ENCODE results near the gene MT1G. TPM values are rescaled to one million over a fixed set of nuclear protein-coding genes. Genes with fewer than 3 reads are reported as not detected.
A peak's percentile ranks its signal among the peaks of the same experiment; 100 is the strongest.
"Not testable (repeated sequence)": the region's sequence is repeated elsewhere in the genome, so short reads cannot be mapped to it uniquely, and the experiment has no call there.

MT1G gene
- total RNA-seq, 1 experiment from 2014 or later: 2.2 TPM

- ATAC-seq (peak; percentile 81; the same call in 1 of the 2 replicates), DNase-seq (ENCODE audit: low read depth, low spot score) (no peak)
- H3K9me3 ChIP-seq (ENCODE audit: control insufficient read depth, insufficient read depth, low read depth, low read length): no peaks in the 10 kb centered on the region
- H3K4me1 ChIP-seq (ENCODE audit: control insufficient read depth, insufficient read depth, low read length): no peaks in the 10 kb centered on the region
- ChIA-PET CTCF (interaction anchor here (0.7 to 1.4 kb wide), 3 partner anchors 28 to 876 kb away, joined by 3 to 6 read pairs (median 3); no protein-coding TSS in a partner anchor), POLR2A (interaction anchor here (0.7 kb wide), 1 partner anchor 72 kb away, joined by 3 read pairs; no protein-coding TSS in a partner anchor)
- no peaks in the 10 kb centered on the region for H3K36me3 ChIP-seq (ENCODE audit: control insufficient read depth, insufficient read depth, low read length)
- TF ChIP-seq, protein P1, sequence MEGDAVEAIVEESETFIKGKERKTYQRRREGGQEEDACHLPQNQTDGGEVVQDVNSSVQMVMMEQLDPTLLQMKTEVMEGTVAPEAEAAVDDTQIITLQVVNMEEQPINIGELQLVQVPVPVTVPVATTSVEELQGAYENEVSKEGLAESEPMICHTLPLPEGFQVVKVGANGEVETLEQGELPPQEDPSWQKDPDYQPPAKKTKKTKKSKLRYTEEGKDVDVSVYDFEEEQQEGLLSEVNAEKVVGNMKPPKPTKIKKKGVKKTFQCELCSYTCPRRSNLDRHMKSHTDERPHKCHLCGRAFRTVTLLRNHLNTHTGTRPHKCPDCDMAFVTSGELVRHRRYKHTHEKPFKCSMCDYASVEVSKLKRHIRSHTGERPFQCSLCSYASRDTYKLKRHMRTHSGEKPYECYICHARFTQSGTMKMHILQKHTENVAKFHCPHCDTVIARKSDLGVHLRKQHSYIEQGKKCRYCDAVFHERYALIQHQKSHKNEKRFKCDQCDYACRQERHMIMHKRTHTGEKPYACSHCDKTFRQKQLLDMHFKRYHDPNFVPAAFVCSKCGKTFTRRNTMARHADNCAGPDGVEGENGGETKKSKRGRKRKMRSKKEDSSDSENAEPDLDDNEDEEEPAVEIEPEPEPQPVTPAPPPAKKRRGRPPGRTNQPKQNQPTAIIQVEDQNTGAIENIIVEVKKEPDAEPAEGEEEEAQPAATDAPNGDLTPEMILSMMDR (IDR thresholded peaks at IDR 0.05): peak; percentile 82
- no peak for TF ChIP-seq REST (IDR thresholded peaks at IDR 0.05; ENCODE audit: insufficient read depth in 1 of 2, low read depth in 2 of 2, low read length in 1 of 2)
- H3K27me3 ChIP-seq (ENCODE audit: control insufficient read depth, insufficient read depth, low read length): no peaks in the 10 kb centered on the region
- no peak overlapping the region for H3K4me3 ChIP-seq (ENCODE audit: low read depth in 2 of 2, low read length in 2 of 2)
- no TSS peak for BruUV-seq (replicated peaks)
- no peak overlapping the region for H3K27ac ChIP-seq (ENCODE audit: low read length)
- in situ Hi-C loops (cut with HindIII; ENCODE audit: low pct_unique_long_range_greater_than_20kb, low sequenced_read_pairs): no loop called here
- intact Hi-C loops (cut with micrococcal nuclease; ENCODE audit: unreplicated experiment): no loop called here
Measured at GRCh38 chr16:56673921-56674320, 6.1 kb upstream of the MT1G start.

GRCh38 chr16:56672761-56673536, 5.1 kb upstream of the MT1G start:
- TF ChIP-seq REST (IDR thresholded peaks at IDR 0.05; ENCODE audit: insufficient read depth in 1 of 2, low read depth in 2 of 2, low read length in 1 of 2) (no peak), TCF7L2 (IDR thresholded peaks at IDR 0.05; ENCODE audit: low read depth, low read length) (no peak), POLR2AphosphoS5 (IDR thresholded peaks at IDR 0.05; ENCODE audit: low read depth, low read length) (no peak), SIN3A (IDR thresholded peaks at IDR 0.05; ENCODE audit: borderline replicate concordance, insufficient read depth, low read depth, low read length) (no peak)
- TF ChIP-seq, protein P1 (IDR thresholded peaks at IDR 0.05): no peak
- ChIA-PET POLR2A (interaction anchor here (0.6 kb wide), 1 partner anchor 44 kb away, joined by 3 read pairs; no protein-coding TSS in a partner anchor), CTCF (interaction anchor here (0.6 to 1.4 kb wide), 2 partner anchors 23 to 29 kb away, joined by 5 to 6 read pairs; no protein-coding TSS in a partner anchor)
- DNase-seq (ENCODE audit: low read depth, low spot score): no peak
- no peaks in the 10 kb centered on the region for H3K9me3 ChIP-seq (ENCODE audit: control insufficient read depth, insufficient read depth, low read depth, low read length)
- no peaks in the 10 kb centered on the region for H3K27me3 ChIP-seq (ENCODE audit: control insufficient read depth, insufficient read depth, low read length)
- in situ Hi-C loops (cut with HindIII; ENCODE audit: low pct_unique_long_range_greater_than_20kb, low sequenced_read_pairs) (no loop called here), intact Hi-C loops (cut with micrococcal nuclease; ENCODE audit: unreplicated experiment) (no loop called here)
- ATAC-seq: no peak
- H3K4me1 ChIP-seq (ENCODE audit: control insufficient read depth, insufficient read depth, low read length): no peaks in the 10 kb centered on the region
- BruUV-seq (replicated peaks): no TSS peak
- no peak overlapping the region for H3K4me3 ChIP-seq (ENCODE audit: low read depth in 2 of 2, low read length in 2 of 2)
- no peak overlapping the region for H3K27ac ChIP-seq (ENCODE audit: low read length)
- no peaks in the 10 kb centered on the region for H3K36me3 ChIP-seq (ENCODE audit: control insufficient read depth, insufficient read depth, low read length)

DNA sequence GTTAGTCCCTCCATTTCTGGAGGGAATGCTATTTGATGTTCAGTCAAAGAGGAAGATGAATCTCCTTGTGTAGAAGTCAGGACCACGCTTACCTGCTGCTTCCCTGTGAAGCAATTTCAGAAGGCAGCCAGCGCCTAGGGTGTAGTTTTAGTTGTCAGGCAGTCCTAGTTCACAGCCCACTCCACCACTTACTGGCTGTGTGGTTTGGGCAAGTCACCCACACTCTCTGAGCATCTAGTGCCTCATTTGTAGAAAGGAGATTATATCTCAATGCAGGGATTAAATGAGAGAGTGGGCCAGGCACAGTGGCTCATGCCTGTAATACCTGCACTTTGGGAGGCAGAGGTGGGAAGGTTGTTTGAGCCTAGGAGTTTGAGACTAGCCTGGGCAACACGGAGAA, 4.3 kb upstream of the MT1G start:
- BruUV-seq (replicated peaks); intact Hi-C loops (cut with micrococcal nuclease; ENCODE audit: unreplicated experiment); H3K9me3 ChIP-seq (ENCODE audit: control insufficient read depth, insufficient read depth, low read depth, low read length); H3K27ac ChIP-seq (ENCODE audit: low read length); CTCF ChIA-PET; H3K4me1 ChIP-seq (ENCODE audit: control insufficient read depth, insufficient read depth, low read length); in situ Hi-C loops (cut with HindIII; ENCODE audit: low pct_unique_long_range_greater_than_20kb, low sequenced_read_pairs); H3K4me3 ChIP-seq (ENCODE audit: low read depth in 2 of 2, low read length in 2 of 2); DNase-seq (ENCODE audit: low read depth, low spot score); H3K27me3 ChIP-seq (ENCODE audit: control insufficient read depth, insufficient read depth, low read length); ATAC-seq; H3K36me3 ChIP-seq (ENCODE audit: control insufficient read depth, insufficient read depth, low read length): not testable (repeated sequence)
- POLR2A ChIA-PET: interaction anchor here (0.6 kb wide), 1 partner anchor 43 kb away, joined by 3 read pairs; no protein-coding TSS in a partner anchor

Data from Panc1 (cell line).